ENCODE data around the gene TOMM40.

The TOMM40 gene

DNA sequence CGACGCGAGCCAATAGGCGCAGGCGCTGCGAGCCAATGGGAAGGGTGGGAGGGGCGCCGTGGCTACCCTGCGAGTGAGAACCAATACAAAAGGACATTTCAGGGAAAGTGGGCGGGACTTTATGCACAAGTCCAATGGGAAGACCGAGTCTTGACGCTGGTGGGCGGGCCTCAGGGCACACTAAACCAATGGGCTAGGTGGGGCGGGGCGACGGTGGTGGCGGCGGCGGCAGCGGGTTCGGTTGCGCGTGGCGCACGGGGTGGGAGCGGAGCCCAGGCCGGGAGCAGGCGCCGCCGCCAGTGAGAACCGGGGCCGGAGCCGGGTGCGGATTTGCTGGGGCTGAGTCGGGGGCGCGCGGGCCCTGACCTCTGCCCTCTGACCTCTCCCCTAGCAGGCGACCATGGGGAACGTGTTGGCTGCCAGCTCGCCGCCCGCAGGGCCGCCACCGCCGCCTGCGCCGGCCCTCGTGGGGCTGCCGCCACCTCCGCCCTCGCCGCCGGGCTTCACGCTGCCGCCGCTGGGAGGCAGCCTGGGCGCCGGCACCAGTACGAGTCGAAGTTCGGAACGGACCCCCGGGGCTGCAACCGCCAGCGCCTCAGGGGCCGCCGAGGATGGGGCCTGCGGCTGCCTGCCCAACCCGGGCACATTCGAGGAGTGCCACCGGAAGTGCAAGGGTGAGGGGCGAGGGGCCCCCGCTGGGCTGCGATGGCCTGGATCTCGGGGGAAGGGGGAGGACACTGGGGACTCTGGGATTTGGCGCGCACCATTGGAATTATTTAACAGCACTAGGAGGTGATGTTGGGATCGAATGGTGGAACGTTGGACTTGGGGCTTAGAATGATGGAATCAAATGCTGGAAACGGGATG is at the start of gene TOMM40:
TOMM40 (plus strand) TSS at position 239 of the 867 bp plus-strand sequence; CDS start at position 401, 162 bp downstream.
- H3K4me3 ChIP-seq (replicated peaks; ENCODE audit: low read depth, low read length) = peak within 1 kb of the TSS; percentile 99
- DNase-seq (ENCODE audit: extremely low read depth, low read depth) = peak; percentile 99
- TF ChIP-seq, protein P1, sequence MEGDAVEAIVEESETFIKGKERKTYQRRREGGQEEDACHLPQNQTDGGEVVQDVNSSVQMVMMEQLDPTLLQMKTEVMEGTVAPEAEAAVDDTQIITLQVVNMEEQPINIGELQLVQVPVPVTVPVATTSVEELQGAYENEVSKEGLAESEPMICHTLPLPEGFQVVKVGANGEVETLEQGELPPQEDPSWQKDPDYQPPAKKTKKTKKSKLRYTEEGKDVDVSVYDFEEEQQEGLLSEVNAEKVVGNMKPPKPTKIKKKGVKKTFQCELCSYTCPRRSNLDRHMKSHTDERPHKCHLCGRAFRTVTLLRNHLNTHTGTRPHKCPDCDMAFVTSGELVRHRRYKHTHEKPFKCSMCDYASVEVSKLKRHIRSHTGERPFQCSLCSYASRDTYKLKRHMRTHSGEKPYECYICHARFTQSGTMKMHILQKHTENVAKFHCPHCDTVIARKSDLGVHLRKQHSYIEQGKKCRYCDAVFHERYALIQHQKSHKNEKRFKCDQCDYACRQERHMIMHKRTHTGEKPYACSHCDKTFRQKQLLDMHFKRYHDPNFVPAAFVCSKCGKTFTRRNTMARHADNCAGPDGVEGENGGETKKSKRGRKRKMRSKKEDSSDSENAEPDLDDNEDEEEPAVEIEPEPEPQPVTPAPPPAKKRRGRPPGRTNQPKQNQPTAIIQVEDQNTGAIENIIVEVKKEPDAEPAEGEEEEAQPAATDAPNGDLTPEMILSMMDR (IDR thresholded peaks at IDR 0.05; ENCODE audit: low read depth, low read length, missing control alignments) = no peak

DNA sequence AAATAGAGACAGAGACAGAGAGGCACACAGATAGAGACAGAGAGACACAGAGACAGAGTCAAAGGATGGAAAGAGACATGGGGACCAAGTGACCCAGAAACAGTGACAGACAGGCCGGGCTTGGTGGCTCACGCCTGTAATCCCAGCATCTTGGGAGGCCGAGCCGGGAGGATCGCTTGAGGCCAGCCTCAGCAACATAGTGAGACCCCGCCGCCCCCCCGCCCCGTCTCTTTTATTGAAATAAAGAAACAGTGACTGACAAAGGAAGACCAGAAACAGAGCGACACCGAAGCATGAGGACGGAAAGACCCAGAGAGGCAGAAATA is 45.8 kb upstream of the TOMM40 start:
- TF ChIP-seq, protein P1 (IDR thresholded peaks at IDR 0.05; ENCODE audit: low read depth, low read length, missing control alignments) = no peak
- peak overlapping the region; percentile 47 for H3K4me3 ChIP-seq (replicated peaks; ENCODE audit: low read depth, low read length)
- no peak for DNase-seq (ENCODE audit: extremely low read depth, low read depth)

DNA sequence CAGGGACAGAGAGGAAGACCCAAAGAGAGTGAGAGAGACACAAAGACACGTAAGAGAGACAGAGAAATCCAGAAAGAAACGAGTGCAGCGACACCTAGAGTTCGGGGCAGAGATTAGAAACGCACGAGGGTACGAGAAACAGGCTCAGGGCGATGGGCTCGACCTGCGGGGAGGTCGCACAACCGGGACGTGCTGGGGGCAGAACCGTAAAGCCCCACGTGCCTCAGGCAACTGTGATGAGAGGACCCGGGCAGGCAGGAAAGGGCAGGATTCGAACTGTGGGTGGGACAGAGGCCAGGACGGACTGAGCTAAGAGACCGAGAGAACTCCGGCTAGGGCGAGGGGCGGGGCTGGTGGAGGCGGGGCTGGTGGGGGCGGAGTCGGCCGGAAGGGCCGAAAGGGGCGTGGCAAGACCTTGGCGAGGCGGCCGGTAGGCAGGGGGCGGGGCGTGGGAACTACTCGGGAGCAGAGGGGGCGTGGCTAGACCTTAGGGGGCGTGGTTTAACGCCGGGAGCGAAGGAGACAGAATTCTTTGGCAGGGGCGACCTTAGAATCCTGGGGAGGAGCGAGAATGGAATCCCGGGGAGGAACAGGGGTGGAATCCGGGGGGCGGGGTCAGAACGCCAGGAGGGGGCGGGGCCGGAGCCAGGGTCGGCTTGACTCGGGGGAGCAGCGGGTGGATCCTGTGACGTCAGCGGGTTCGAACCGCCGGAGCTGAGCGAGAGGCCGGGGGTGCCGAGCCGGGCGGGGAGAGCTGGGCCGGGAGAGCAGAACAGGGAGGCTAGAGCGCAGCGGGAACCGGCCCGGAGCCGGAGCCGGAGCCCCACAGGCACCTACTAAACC is 45.2 kb upstream of the TOMM40 start, which contains the start of gene NECTIN2:
NECTIN2 (plus strand) TSS at position 686 of the 843 bp plus-strand sequence. CDS start 229 bp downstream, outside the sequence.
- DNase-seq (ENCODE audit: extremely low read depth, low read depth) = peak; percentile 96
- TF ChIP-seq, protein P1 (IDR thresholded peaks at IDR 0.05; ENCODE audit: low read depth, low read length, missing control alignments) = peak; percentile 78
- peak within 1 kb of the TSS; percentile 95 for H3K4me3 ChIP-seq (replicated peaks; ENCODE audit: low read depth, low read length)

DNA sequence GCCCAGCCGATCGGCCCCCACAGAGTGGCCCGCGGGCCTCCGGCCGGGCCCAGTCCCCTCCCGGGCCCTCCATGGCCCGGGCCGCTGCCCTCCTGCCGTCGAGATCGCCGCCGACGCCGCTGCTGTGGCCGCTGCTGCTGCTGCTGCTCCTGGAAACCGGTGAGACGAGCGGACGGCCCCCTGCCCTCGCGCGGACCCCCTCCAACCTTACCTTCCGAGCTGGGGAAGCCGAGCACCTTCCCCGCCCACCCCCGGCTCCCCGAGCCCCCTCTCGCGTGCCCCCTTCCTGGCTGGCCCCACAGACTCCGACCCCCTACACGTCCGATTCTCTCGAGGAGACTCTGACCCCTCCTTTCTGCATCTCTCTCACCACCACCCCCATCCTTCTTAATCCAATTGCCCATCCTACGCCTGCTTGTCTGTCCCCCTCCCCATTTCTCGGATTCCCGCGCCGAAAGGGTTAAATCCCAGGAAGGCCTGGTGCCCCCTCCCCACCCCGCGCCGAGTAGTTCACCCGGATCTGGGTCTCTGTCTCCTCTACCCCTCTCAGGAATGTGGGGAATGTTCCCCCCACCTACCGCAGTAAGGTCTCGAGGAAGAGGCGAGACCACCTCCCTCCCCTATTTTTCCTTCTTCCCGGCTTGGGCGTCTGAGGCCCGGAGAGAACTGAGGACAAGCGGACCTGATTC is 44.5 kb upstream of the TOMM40 start:
- TF ChIP-seq, protein P1 (IDR thresholded peaks at IDR 0.05; ENCODE audit: low read depth, low read length, missing control alignments) = no peak
- DNase-seq (ENCODE audit: extremely low read depth, low read depth) = no peak
- H3K4me3 ChIP-seq (replicated peaks; ENCODE audit: low read depth, low read length) = peak overlapping the region; percentile 95

DNA sequence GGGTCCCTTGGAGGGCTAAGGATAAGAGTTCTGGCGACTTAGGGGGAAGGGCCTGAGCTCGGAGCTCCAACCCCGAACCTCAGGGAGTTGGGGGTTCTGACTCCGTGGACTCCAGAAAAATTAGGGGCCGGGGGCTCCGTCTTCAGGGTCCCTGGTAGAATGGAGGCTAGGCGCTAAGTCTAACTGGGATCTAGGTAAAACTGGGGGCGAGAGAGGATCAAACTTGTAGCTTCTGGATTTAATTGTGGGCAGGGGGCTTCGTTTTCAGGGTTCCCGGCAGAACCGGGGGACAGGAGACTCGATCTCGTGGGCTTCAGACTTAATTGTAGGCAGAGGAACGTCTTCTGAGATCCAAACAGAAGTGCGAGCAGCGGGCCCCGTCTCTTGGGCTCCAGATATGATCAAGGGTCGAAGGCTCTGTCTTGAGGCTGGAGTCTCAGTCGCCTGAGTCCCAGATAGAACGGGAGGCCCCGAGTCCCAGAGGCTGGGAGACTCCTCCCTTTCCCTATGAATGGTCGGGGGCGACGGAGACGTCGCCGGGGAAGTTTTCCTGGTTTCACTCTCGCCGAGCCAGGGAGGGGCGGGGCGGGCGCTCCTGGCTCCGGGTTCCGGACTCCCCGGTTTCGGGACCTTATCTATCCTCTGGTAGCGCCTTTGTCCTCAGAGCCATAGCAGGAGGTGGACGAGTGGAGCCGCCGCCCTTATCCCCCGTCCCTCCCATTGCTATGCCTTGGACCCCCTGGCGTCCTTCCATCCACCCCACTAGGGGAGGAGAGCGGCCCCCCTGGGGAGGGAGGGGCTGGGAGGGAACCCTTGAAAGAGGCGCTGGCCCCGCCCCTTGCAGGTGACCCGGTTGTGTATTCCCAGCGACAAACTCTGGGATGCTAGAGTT is 43.7 kb upstream of the TOMM40 start:
- H3K4me3 ChIP-seq (replicated peaks; ENCODE audit: low read depth, low read length) = peak overlapping the region; percentile 95
- TF ChIP-seq, protein P1 (IDR thresholded peaks at IDR 0.05; ENCODE audit: low read depth, low read length, missing control alignments) = no peak
- no peak for DNase-seq (ENCODE audit: extremely low read depth, low read depth)
